ENCODE measurements around the gene FHIT.
A peak's percentile ranks its signal among the peaks of the same experiment; 100 is the strongest.

Gene FHIT

DNA sequence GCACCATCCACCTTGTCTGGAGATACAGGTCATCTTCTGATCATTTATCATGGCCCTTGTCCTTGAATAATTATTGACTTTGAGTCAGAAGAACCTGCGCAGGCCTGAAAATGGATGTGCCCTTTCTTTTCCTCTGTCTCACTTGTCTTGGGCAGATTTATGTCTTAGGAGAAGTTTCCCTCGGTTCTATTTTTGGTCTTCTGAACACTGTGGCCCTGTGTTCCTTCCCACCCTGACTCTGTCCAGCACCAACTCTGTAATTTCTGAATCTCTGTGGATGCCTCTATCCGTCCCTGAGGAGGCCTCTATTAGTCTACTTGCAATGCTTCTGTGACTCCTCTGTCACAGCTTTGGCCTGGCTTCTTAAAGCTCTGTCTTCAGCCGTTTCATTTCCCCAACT lies 1520.7 kb downstream of the FHIT start:
- CTCF ChIA-PET = no interaction called here
- POLR2A ChIA-PET (ENCODE audit: low non-redundant PET) = no interaction called here
- no peak for DNase-seq (ENCODE audit: low spot score)
- TF ChIP-seq, protein P1, sequence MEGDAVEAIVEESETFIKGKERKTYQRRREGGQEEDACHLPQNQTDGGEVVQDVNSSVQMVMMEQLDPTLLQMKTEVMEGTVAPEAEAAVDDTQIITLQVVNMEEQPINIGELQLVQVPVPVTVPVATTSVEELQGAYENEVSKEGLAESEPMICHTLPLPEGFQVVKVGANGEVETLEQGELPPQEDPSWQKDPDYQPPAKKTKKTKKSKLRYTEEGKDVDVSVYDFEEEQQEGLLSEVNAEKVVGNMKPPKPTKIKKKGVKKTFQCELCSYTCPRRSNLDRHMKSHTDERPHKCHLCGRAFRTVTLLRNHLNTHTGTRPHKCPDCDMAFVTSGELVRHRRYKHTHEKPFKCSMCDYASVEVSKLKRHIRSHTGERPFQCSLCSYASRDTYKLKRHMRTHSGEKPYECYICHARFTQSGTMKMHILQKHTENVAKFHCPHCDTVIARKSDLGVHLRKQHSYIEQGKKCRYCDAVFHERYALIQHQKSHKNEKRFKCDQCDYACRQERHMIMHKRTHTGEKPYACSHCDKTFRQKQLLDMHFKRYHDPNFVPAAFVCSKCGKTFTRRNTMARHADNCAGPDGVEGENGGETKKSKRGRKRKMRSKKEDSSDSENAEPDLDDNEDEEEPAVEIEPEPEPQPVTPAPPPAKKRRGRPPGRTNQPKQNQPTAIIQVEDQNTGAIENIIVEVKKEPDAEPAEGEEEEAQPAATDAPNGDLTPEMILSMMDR (conservative IDR thresholded peaks at IDR 0.05; ENCODE audit: low read depth) = no peak
- H3K27ac ChIP-seq = no peak overlapping the region

DNA sequence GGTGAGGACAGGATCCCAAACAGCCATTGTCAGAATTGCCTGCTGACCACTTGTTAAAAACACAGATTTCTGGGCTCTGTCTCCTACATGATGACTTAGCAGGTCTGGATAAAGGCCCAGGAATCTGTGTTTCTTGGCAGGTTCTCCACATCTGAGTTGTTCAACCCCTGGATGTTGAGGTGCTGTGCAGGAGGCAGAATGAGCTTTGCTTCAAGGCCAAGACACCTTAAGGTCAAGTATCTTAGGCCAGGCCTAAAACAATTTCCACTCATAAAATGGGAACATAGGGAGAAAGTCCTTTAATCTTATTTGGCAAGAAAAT lies 1522.7 kb downstream of the FHIT start:
- H3K27ac ChIP-seq = no peak overlapping the region
- CTCF ChIA-PET = no interaction called here
- DNase-seq (ENCODE audit: low spot score) = no peak
- TF ChIP-seq, protein P1 (conservative IDR thresholded peaks at IDR 0.05; ENCODE audit: low read depth) = no peak
- POLR2A ChIA-PET (ENCODE audit: low non-redundant PET) = no interaction called here

DNA sequence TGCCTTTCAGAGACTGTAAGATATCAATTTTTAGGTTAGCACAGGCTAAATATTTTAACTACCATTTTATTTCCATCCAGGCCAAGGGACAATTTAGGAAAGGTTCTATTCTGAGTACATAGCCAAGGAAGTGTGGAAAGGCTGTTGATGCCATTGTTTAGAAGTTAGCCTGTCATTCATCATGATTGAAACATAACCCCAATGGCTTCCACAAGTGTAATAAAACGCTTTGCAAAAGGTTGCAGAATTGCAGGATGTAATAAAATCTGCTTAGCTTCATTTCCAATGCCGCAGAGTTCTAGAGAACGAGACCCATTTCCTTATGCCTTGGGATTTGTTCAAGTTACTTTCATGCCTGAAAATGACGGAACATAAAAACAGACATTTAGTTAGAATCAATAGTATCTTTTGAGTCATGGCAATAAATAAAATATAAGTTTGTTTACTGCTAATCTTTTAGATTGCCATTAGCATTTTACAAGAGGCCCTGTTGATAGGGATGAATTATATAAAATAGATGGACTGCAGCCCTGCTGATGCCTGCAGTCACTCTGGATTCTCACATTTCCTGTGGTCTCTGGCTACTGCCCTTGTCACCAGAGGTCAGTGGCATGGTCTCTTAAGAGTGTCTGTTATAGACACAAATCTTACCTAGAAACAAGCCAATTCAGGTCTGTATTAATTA lies 1523.2 kb downstream of the FHIT start:
- ChIA-PET CTCF (no interaction called here), POLR2A (ENCODE audit: low non-redundant PET) (no interaction called here)
- TF ChIP-seq, protein P1 (conservative IDR thresholded peaks at IDR 0.05; ENCODE audit: low read depth) = no peak
- H3K27ac ChIP-seq = no peak overlapping the region
- DNase-seq (ENCODE audit: low spot score) = no peak

DNA sequence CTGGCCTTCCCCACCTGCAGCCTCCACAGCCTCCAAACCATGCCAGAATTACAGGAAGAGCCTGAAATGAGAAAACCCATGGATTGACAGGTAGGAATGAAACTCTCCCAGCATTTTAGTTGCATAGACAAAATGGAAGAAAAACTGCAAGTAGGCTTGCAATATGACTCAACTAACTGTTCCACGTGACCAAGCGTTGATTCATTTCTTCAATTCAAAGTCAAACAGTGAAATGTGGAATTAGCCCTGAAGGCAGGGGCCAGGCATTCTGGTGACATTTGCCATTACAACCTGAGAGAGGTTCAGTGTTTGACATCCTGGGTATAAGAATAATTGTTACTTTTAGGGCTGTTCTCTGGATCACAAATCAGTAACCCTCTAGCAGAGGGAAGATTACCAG lies 1525.0 kb downstream of the FHIT start:
- peak; percentile 4 for DNase-seq (ENCODE audit: low spot score)
- TF ChIP-seq, protein P1 (conservative IDR thresholded peaks at IDR 0.05; ENCODE audit: low read depth) = no peak
- CTCF ChIA-PET = no interaction called here
- POLR2A ChIA-PET (ENCODE audit: low non-redundant PET) = no interaction called here
- no peak overlapping the region for H3K27ac ChIP-seq

DNA sequence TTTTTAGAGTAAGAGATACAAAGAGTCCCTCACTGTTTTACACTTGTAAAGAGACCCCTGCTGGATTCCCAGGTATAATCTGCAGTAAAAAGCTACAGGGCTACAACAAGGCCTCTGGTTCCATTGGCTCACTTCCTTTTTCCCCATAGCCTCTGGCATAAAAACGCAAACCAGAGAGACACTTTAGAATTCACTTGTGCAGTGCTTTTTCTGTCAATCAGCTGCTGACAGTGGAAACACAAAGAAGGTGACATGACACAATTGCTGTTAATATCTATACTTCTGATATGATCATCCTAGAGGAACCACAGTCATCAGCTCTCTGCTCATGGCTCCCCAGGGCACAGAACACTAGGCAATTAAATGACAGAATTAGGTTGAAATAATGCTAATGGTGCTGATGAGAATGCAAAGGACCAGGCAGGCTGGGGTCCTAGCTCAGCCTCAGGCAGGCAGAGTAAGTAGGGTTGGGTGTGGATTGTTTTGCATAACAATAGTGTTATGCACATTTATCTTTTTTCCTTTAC lies 1533.5 kb downstream of the FHIT start:
- ChIA-PET POLR2A (ENCODE audit: low non-redundant PET) (no interaction called here), CTCF (interaction anchor here (0.6 kb wide), 1 partner anchor 30 kb away, joined by 4 read pairs; no protein-coding TSS in a partner anchor)
- H3K27ac ChIP-seq = no peak overlapping the region
- TF ChIP-seq, protein P1 (conservative IDR thresholded peaks at IDR 0.05; ENCODE audit: low read depth) = no peak
- DNase-seq (ENCODE audit: low spot score) = no peak

DNA sequence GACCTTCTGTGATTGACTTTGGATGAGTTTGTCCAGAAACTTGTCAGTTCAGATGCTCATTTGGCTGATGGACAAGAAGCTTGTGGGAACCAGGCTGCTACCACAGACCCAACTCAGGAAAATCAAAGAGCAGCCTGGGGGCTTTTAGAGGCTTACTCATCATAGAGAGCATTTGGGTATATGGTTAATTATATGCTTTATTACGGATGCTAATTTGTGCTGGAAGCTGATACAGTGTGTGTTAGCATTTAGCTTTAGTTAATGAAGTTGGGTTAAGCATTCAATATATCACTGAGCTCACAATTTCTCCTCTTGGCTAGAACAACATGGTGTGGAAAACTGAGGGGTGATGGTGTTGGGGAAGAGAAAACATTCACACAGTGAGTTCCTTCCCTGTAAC lies 1537.2 kb downstream of the FHIT start:
- POLR2A ChIA-PET (ENCODE audit: low non-redundant PET) = no interaction called here
- no peak overlapping the region for H3K27ac ChIP-seq
- CTCF ChIA-PET = no interaction called here
- no peak for DNase-seq (ENCODE audit: low spot score)
- TF ChIP-seq, protein P1 (conservative IDR thresholded peaks at IDR 0.05; ENCODE audit: low read depth) = no peak
